Endothelial cell (in vitro differentiated cells): ENCODE results near the gene NDUFB10. TPM values are rescaled to one million over a fixed set of nuclear protein-coding genes. Genes with fewer than 3 reads are reported as not detected.

ENCODE experiments used
- DNase-seq: peaks from one replicate; pipeline ENCODE4 v3.0.0; 2021; ENCODE audit warnings: low spot score
- H3K27ac Mint-ChIP-seq: one replicate; pipeline ENCODE4 v1.8.0; 2021; ENCODE audit warnings: mixed read lengths, inconsistent platforms; ENCODE audit not compliant: unreplicated experiment
- H3K27me3 Mint-ChIP-seq: one replicate; pipeline ENCODE4 v1.8.0; 2021; ENCODE audit warnings: mild to moderate bottlenecking, moderate library complexity, mixed read lengths, inconsistent platforms; ENCODE audit not compliant: unreplicated experiment
- H3K36me3 Mint-ChIP-seq: one replicate; pipeline ENCODE4 v1.8.0; 2021; ENCODE audit warnings: mild to moderate bottlenecking, low read depth, mixed read lengths, inconsistent platforms; ENCODE audit not compliant: unreplicated experiment
- H3K4me1 Mint-ChIP-seq: one replicate; pipeline ENCODE4 v1.8.0; 2021; ENCODE audit warnings: mild to moderate bottlenecking, mixed read lengths, inconsistent platforms; ENCODE audit not compliant: unreplicated experiment
- H3K4me3 Mint-ChIP-seq: one replicate; pipeline ENCODE4 v1.8.0; 2021; ENCODE audit warnings: mild to moderate bottlenecking, mixed read lengths, inconsistent platforms; ENCODE audit not compliant: unreplicated experiment
- H3K9me3 Mint-ChIP-seq: one replicate; pipeline ENCODE4 v1.8.0; 2021; ENCODE audit warnings: mixed read lengths, inconsistent platforms; ENCODE audit not compliant: unreplicated experiment
- CTCF ChIP-seq: fragments of 200-600 bp; sonication (generic); IDR thresholded peaks from one replicate; pipeline ENCODE4 v1.5.0; 2021; ENCODE audit warnings: antibody characterized with exemption; ENCODE audit not compliant: unreplicated experiment
- total RNA-seq: library from RNA; stranded (reverse); fragmentation: NEBNext Ultra II Directional; extraction: Animal tissue kit (Norgen Biotek cat#: 25700); gene quantifications from one replicate; pipeline ENCODE4 v1.2.1, GENCODE V29; 2021; ENCODE audit not compliant: unreplicated experiment

The NDUFB10 gene
- total RNA-seq, 1 donor from 2014 or later: 122 TPM

DNA sequence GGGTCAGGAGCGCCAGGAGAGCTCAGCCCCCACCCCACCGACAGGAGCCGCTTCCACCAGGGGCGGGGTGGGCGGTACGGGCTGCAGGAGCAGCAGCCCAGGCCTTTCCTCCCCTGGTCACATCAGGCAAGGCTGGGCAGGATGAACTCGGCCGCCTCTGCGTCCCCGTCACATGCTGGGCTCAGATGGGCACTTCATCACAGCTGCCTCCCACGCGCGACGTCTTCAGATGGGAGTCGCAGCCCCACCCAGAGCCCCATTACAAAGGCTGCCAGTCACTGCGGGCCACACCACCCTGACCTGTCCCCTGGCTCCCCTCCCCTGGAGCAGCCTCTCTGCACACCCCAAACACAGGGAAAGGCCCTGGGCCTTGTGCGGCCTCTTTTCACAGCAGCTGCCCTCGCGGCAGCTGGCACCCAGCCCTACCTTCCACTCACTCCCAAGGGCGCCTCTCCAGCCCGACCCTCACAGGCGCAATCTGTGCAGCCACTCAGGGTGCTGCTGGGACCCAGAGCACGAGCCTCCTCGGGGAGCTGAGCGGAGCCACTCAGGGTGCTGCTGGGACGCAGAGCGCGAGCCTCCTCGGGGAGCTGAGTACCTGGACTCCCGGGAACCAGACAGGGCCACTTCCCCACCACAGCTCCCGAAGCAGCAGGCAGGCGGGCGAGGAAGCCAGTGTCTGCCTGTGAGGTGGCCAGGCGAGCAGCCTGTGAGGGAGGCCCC lies 45.6 kb downstream of the NDUFB10 start:
- Mint-ChIP-seq H3K27me3 (peaks cover 11% of the 10 kb centered on the region), H3K36me3 (peaks cover 6% of the 10 kb centered on the region), H3K27ac (no peak overlapping the region), H3K4me3 (no peak overlapping the region), H3K9me3 (no peaks in the 10 kb centered on the region), H3K4me1 (peaks cover 16% of the 10 kb centered on the region)
- TF ChIP-seq CTCF: no peak
- no peak for DNase-seq

DNA sequence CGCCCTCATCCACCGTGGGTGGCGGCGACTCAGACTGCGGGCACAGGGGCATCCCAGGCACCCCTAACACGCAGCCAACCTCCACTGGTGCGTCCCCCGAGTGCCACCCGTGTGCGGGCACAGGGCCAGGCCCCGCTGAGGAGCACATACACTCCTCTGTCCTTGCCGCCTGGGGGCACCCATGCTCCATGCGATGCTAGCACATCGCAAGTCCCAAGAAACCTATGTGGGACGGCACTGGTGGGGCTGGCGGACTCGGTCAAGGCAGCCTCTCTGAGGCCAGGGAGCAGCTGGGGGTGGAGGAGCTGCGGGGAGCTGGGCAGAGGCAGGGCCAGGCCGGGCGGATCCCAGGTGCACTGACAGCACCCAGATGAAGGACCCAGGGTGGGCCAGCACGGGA lies 46.3 kb downstream of the NDUFB10 start:
- no peak for DNase-seq
- no peak for TF ChIP-seq CTCF
- H3K27me3 Mint-ChIP-seq: peaks cover 11% of the 10 kb centered on the region
- peaks cover 21% of the 10 kb centered on the region for H3K4me1 Mint-ChIP-seq
- no peak overlapping the region for H3K27ac Mint-ChIP-seq
- no peak overlapping the region for H3K4me3 Mint-ChIP-seq
- H3K36me3 Mint-ChIP-seq: peaks cover 6% of the 10 kb centered on the region
- no peaks in the 10 kb centered on the region for H3K9me3 Mint-ChIP-seq

GRCh38 chr16:2006317-2006716 lies 47.0 kb downstream of the NDUFB10 start:
- Mint-ChIP-seq H3K27ac (no peak overlapping the region), H3K27me3 (peaks cover 11% of the 10 kb centered on the region), H3K4me1 (peaks cover 21% of the 10 kb centered on the region), H3K9me3 (no peaks in the 10 kb centered on the region), H3K36me3 (peaks cover 6% of the 10 kb centered on the region), H3K4me3 (no peak overlapping the region)
- TF ChIP-seq CTCF: no peak
- no peak for DNase-seq

GRCh38 chr16:2007081-2007836 lies 47.9 kb downstream of the NDUFB10 start:
- Mint-ChIP-seq H3K27me3 (peaks cover 11% of the 10 kb centered on the region), H3K4me1 (peaks cover 21% of the 10 kb centered on the region), H3K36me3 (peaks cover 6% of the 10 kb centered on the region), H3K4me3 (peak overlapping the region; percentile 83), H3K9me3 (no peaks in the 10 kb centered on the region), H3K27ac (no peak overlapping the region)
- DNase-seq: no peak
- TF ChIP-seq CTCF: no peak

GRCh38 chr16:2008009-2008526 lies 48.7 kb downstream of the NDUFB10 start:
- Mint-ChIP-seq H3K36me3 (peaks cover 6% of the 10 kb centered on the region), H3K4me1 (peaks cover 21% of the 10 kb centered on the region)

More at GRCh38 chr16:2008009-2008526, 48.7 kb downstream of the NDUFB10 start:
- Mint-ChIP-seq H3K4me3 (peak overlapping the region; percentile 93), H3K27me3 (peaks cover 9% of the 10 kb centered on the region), H3K27ac (no peak overlapping the region), H3K9me3 (no peaks in the 10 kb centered on the region)
- no peak for DNase-seq
- TF ChIP-seq CTCF: no peak
